HG03442 (cell line): Measurements from ENCODE around the gene AP3B1.
"Not testable (repeated sequence)": the region's sequence is repeated elsewhere in the genome, so short reads cannot be mapped to it uniquely, and the experiment has no call there.

Experiments used
- ATAC-seq: cut with Tn5 transposase; IDR thresholded peaks from one replicate; pipeline ENCODE4 v1.9.1; 2021; ENCODE audit warnings: mild to moderate bottlenecking, moderate library complexity; ENCODE audit not compliant: unreplicated experiment

The AP3B1 gene

GRCh38 chr5:78070691-78071090 is 223.8 kb downstream of the AP3B1 start:
- ATAC-seq = not testable (repeated sequence)

GRCh38 chr5:78067581-78067980 is 226.9 kb downstream of the AP3B1 start:
- ATAC-seq = not testable (repeated sequence)

- not testable (repeated sequence) for ATAC-seq
These were observed 227.8 kb downstream of the AP3B1 start for GRCh38 chr5:78066722-78067121.

- no peak for ATAC-seq
These were observed 228.8 kb downstream of the AP3B1 start for GRCh38 chr5:78065663-78066062.

GRCh38 chr5:78064941-78065472 is 229.5 kb downstream of the AP3B1 start:
- ATAC-seq = no peak

- no peak for ATAC-seq
These were observed 231.0 kb downstream of the AP3B1 start for GRCh38 chr5:78063495-78063894.

- no peak for ATAC-seq
These were observed 231.9 kb downstream of the AP3B1 start for GRCh38 chr5:78062645-78063044.

- ATAC-seq = no peak
These were observed 234.1 kb downstream of the AP3B1 start for GRCh38 chr5:78060421-78060820.

GRCh38 chr5:78058625-78059024 is 235.9 kb downstream of the AP3B1 start:
- no peak for ATAC-seq

GRCh38 chr5:78056901-78057514 is 237.5 kb downstream of the AP3B1 start:
- no peak for ATAC-seq

GRCh38 chr5:78056053-78056452 is 238.4 kb downstream of the AP3B1 start:
- no peak for ATAC-seq

GRCh38 chr5:78050888-78051287 is 243.6 kb downstream of the AP3B1 start:
- no peak for ATAC-seq

- not testable (repeated sequence) for ATAC-seq
These were observed 247.7 kb downstream of the AP3B1 start for GRCh38 chr5:78046823-78047222.

- ATAC-seq = no peak
These were observed 248.5 kb downstream of the AP3B1 start for GRCh38 chr5:78046006-78046405.

GRCh38 chr5:78041805-78042204 is 252.7 kb downstream of the AP3B1 start:
- no peak for ATAC-seq

- ATAC-seq = no peak
These were observed 269.0 kb downstream of the AP3B1 start for GRCh38 chr5:78025540-78025939.

- no peak for ATAC-seq
These were observed 274.8 kb downstream of the AP3B1 start for GRCh38 chr5:78019744-78020143.

GRCh38 chr5:78016863-78017529 is 277.5 kb downstream of the AP3B1 start:
- no peak for ATAC-seq

GRCh38 chr5:78009937-78010527 is 284.5 kb downstream of the AP3B1 start:
- ATAC-seq = no peak

- no peak for ATAC-seq
These were observed 286.0 kb downstream of the AP3B1 start for GRCh38 chr5:78008356-78008967.

- no peak for ATAC-seq
These were observed 287.3 kb downstream of the AP3B1 start for GRCh38 chr5:78007233-78007632.

- ATAC-seq = no peak
These were observed 288.0 kb downstream of the AP3B1 start for GRCh38 chr5:78006449-78006848.
